ENCODE data around the gene HPCAL1. TPM values are rescaled to one million over a fixed set of nuclear protein-coding genes. Genes with fewer than 3 reads are reported as not detected.

The HPCAL1 gene
- total and polyA plus RNA-seq, 7 experiments from 2014 or later, result 44.9 to 137 (median 89.2) TPM

DNA sequence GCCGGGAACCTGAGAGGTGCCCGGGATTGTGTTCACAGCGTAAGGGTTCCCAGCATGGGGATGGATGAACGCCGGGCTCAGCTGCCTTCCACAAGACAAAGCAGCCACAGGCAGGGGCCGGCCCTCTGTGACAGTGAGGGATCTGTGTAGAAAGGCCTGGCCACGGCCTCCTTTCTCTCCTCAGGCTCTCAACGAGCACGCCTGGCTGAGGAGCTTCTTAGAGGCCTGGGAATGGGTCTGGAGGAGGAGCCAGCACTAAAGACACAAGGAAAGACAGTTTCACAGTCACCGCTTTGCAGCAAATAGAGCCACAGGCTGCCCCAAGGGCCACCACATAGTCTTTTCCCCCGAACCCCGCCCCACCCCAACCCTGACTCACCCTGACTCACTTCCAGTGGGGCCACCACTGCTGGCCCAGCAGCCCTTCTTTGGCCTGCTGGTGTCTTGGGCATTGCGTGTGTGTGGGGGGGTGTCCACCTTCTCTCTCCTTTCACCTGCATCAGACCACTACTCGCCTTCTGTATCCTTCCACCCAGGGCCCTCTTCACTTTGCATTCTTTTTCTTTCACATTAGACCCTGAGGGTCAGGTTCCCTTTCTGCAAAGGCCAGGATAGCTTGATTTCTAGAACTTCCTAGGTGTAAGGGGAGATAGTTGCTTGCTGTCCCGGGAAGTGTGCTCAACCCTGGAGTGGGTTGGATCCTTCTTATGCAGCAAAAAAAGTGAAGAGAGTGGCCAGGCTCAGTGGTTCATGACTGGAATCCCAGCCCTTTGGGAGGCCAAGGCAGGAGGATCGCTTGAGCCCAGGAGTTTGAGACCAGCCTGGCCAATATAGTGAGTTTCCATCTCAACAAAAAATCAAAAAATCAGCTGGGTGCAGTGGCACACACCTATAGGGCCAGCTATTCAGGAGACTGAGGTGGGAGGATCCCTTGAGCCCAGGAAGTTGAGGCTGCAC, 19.3 kb upstream of the HPCAL1 start:
- Mint-ChIP-seq H3K9me3 (peaks cover 0 to 2% (median 0%) of the 10 kb centered on the region in 11 donors), H3K27ac (no peak overlapping the region)
- POLR2A ChIA-PET, result no interaction called here

GRCh38 chr2:10284108-10284870, 18.4 kb upstream of the HPCAL1 start:
- ATAC-seq (no peak), DNase-seq (no peak)
- Histone ChIP-seq H3K36me3 (ENCODE audit: control insufficient read depth in 2 of 3, insufficient read depth in 3 of 3, low read length in 3 of 3) (no peaks in the 10 kb centered on the region), H3K27me3 (ENCODE audit: control insufficient read depth in 2 of 2, insufficient read depth in 2 of 2, low read length in 2 of 2) (no peaks in the 10 kb centered on the region), H3K4me3 (ENCODE audit: low read length) (no peak overlapping the region), H3K4me1 (ENCODE audit: control insufficient read depth in 2 of 2, insufficient read depth in 2 of 2, low read length in 2 of 2) (no peaks in the 10 kb centered on the region), H3K9me3 (ENCODE audit: control insufficient read depth in 2 of 3, low read length in 3 of 3) (no peaks in the 10 kb centered on the region), H3K27ac (ENCODE audit: low read depth, low read length) (no peak overlapping the region)
- peaks cover 0 to under 1% (median 0%) of the 10 kb centered on the region in 11 donors for H3K9me3 Mint-ChIP-seq
- ChIA-PET CTCF (interaction anchor here (0.6 to 1.2 kb wide), 2 partner anchors 8 to 17 kb away, joined by 3 to 4 read pairs; no protein-coding TSS in a partner anchor), POLR2A (interaction anchor here (0.6 kb wide), 1 partner anchor 77 kb away, joined by 3 read pairs; no protein-coding TSS in a partner anchor)
- H3K4me1 Mint-ChIP-seq, result peaks cover 0 to 17% (median 3%) of the 10 kb centered on the region in 7 donors
- H3K4me3 Mint-ChIP-seq, result no peak overlapping the region
- no peak overlapping the region for H3K27ac Mint-ChIP-seq
- peaks cover 0 to 3% (median 0%) of the 10 kb centered on the region in 5 donors for H3K27me3 Mint-ChIP-seq
- H3K36me3 Mint-ChIP-seq, result no peaks in the 10 kb centered on the region
- intact Hi-C loops (cut with micrococcal nuclease), result no loop called here

More for the DNA sequence above, 19.3 kb upstream of the HPCAL1 start:
- Histone ChIP-seq H3K27ac (ENCODE audit: low read depth, low read length) (no peak overlapping the region), H3K9me3 (ENCODE audit: control insufficient read depth in 2 of 3, low read length in 3 of 3) (no peaks in the 10 kb centered on the region), H3K27me3 (ENCODE audit: control insufficient read depth in 2 of 2, insufficient read depth in 2 of 2, low read length in 2 of 2) (no peaks in the 10 kb centered on the region), H3K4me3 (ENCODE audit: low read length) (no peak overlapping the region), H3K36me3 (ENCODE audit: control insufficient read depth in 2 of 3, insufficient read depth in 3 of 3, low read length in 3 of 3) (no peaks in the 10 kb centered on the region), H3K4me1 (ENCODE audit: control insufficient read depth in 2 of 2, insufficient read depth in 2 of 2, low read length in 2 of 2) (no peaks in the 10 kb centered on the region)
- ATAC-seq, result peak; percentile 75
- Mint-ChIP-seq H3K36me3 (no peaks in the 10 kb centered on the region), H3K4me3 (no peak overlapping the region), H3K4me1 (peaks cover 2 to 21% (median 8%) of the 10 kb centered on the region in 7 donors), H3K27me3 (peaks cover 0 to 3% (median 0%) of the 10 kb centered on the region in 5 donors)
- CTCF ChIA-PET, result interaction anchor here (0.6 to 1.2 kb wide), 2 partner anchors 8 to 18 kb away, joined by 3 to 4 read pairs; no protein-coding TSS in a partner anchor
- intact Hi-C loops (cut with micrococcal nuclease), result no loop called here
- no peak for DNase-seq

DNA sequence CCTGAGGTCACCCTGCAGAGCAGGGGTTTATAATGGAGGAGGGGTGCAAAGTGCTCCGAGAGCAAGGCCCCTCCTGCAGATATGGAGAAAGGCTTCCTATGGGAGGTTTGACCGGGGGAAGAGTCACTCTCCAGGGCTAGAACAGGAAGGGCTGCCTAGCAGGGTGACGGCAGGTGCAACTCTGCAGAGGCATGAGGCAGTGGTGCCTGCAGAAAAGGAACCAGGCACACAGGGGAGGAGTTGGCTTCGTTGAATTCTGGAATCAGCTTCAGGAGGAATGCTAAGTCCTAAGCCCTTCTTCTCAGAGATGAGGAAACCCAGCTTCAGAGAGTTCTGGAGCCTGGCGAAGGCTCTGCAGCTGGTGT, 17.5 kb upstream of the HPCAL1 start:
- Mint-ChIP-seq H3K36me3 (no peaks in the 10 kb centered on the region), H3K4me1 (peaks cover 0 to 15% (median 3%) of the 10 kb centered on the region in 7 donors), H3K27ac (no peak overlapping the region), H3K4me3 (no peak overlapping the region), H3K9me3 (no peaks in the 10 kb centered on the region), H3K27me3 (peaks cover 0 to 3% (median 0%) of the 10 kb centered on the region in 5 donors)
- no peak for DNase-seq
- H3K27me3 ChIP-seq (ENCODE audit: control insufficient read depth in 2 of 2, insufficient read depth in 2 of 2, low read length in 2 of 2), result no peaks in the 10 kb centered on the region
- ChIA-PET POLR2A (interaction anchor here (0.6 kb wide), 2 partner anchors 9 to 76 kb away, joined by 3 read pairs; no protein-coding TSS in a partner anchor), CTCF (no interaction called here)
- no peaks in the 10 kb centered on the region for H3K36me3 ChIP-seq (ENCODE audit: control insufficient read depth in 2 of 3, insufficient read depth in 3 of 3, low read length in 3 of 3)
- H3K27ac ChIP-seq (ENCODE audit: low read depth, low read length), result no peak overlapping the region
- peak; percentile 13 for ATAC-seq
- H3K4me1 ChIP-seq (ENCODE audit: control insufficient read depth in 2 of 2, insufficient read depth in 2 of 2, low read length in 2 of 2), result no peaks in the 10 kb centered on the region
- no peaks in the 10 kb centered on the region for H3K9me3 ChIP-seq (ENCODE audit: control insufficient read depth in 2 of 3, low read length in 3 of 3)
- no peak overlapping the region for H3K4me3 ChIP-seq (ENCODE audit: low read length)
- intact Hi-C loops (cut with micrococcal nuclease), result no loop called here

DNA sequence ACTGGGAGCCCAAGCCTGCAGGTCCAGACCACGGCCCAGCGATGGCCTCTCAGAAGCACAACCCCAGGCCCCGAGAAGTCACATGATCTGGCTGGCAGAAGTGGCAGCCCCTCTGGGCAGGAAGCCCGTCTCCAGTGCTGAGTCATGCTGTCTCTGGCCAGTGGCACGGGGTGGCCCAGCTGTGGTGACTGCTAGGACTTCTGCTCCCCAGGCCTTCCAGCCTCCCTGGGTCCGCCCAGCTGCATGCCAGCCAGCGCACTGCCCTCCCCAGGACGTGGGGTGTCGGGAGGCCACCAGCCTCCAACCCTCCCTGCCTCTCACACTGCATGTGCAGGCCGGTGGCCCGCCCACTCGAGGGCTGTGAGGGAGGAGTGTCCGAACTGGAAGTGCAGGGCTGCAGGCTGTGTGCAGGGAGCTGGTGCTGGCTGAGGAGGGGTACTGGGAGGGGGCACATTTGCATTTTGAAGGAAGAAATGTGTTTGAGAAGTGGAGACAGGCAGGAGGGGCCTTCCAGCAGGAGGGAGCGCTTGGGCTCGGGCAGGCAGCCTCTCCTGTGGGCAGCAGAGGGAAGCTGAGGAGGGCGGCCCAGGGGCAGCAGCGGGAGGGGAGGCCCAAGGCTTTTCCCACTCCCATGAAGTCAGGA, 17.0 kb upstream of the HPCAL1 start:
- DNase-seq (no peak), ATAC-seq (peak; percentile 72)
- H3K36me3 ChIP-seq (ENCODE audit: control insufficient read depth in 2 of 3, insufficient read depth in 3 of 3, low read length in 3 of 3), result no peaks in the 10 kb centered on the region
- ChIA-PET POLR2A (interaction anchor here (0.6 to 0.8 kb wide), 2 partner anchors 8 to 10 kb away, joined by 3 read pairs; no protein-coding TSS in a partner anchor), CTCF (no interaction called here)
- H3K27me3 Mint-ChIP-seq, result peaks cover 0 to 3% (median 0%) of the 10 kb centered on the region in 5 donors
- H3K27ac ChIP-seq (ENCODE audit: low read depth, low read length), result no peak overlapping the region
- H3K9me3 ChIP-seq (ENCODE audit: control insufficient read depth in 2 of 3, low read length in 3 of 3), result no peaks in the 10 kb centered on the region
- no peaks in the 10 kb centered on the region for H3K27me3 ChIP-seq (ENCODE audit: control insufficient read depth in 2 of 2, insufficient read depth in 2 of 2, low read length in 2 of 2)
- no peaks in the 10 kb centered on the region for H3K9me3 Mint-ChIP-seq
- H3K4me1 Mint-ChIP-seq, result peaks cover 0 to 15% (median 3%) of the 10 kb centered on the region in 7 donors
- no peak overlapping the region for H3K27ac Mint-ChIP-seq
- no peaks in the 10 kb centered on the region for H3K4me1 ChIP-seq (ENCODE audit: control insufficient read depth in 2 of 2, insufficient read depth in 2 of 2, low read length in 2 of 2)
- no peak overlapping the region for H3K4me3 ChIP-seq (ENCODE audit: low read length)
- H3K4me3 Mint-ChIP-seq, result no peak overlapping the region
- intact Hi-C loops (cut with micrococcal nuclease), result no loop called here
- no peaks in the 10 kb centered on the region for H3K36me3 Mint-ChIP-seq

GRCh38 chr2:10286216-10287037, 16.3 kb upstream of the HPCAL1 start:
- no peak overlapping the region for H3K4me3 Mint-ChIP-seq
- ChIA-PET CTCF (interaction anchor here (1.2 to 1.3 kb wide), 2 partner anchors 15 to 123 kb away, joined by 3 to 5 read pairs; no protein-coding TSS in a partner anchor), POLR2A (interaction anchor here (0.8 kb wide), 1 partner anchor 9 kb away, joined by 3 read pairs; no protein-coding TSS in a partner anchor)
- intact Hi-C loops (cut with micrococcal nuclease), result no loop called here
- Histone ChIP-seq H3K36me3 (ENCODE audit: control insufficient read depth in 2 of 3, insufficient read depth in 3 of 3, low read length in 3 of 3) (no peaks in the 10 kb centered on the region), H3K4me1 (ENCODE audit: control insufficient read depth in 2 of 2, insufficient read depth in 2 of 2, low read length in 2 of 2) (no peaks in the 10 kb centered on the region), H3K4me3 (ENCODE audit: low read length) (no peak overlapping the region), H3K27me3 (ENCODE audit: control insufficient read depth in 2 of 2, insufficient read depth in 2 of 2, low read length in 2 of 2) (no peaks in the 10 kb centered on the region), H3K27ac (ENCODE audit: low read depth, low read length) (no peak overlapping the region), H3K9me3 (ENCODE audit: control insufficient read depth in 2 of 3, low read length in 3 of 3) (no peaks in the 10 kb centered on the region)
- no peaks in the 10 kb centered on the region for H3K9me3 Mint-ChIP-seq
- H3K4me1 Mint-ChIP-seq, result peaks cover 0 to 14% (median 3%) of the 10 kb centered on the region in 7 donors
- no peak for DNase-seq
- peaks cover 0 to 3% (median 0%) of the 10 kb centered on the region in 5 donors for H3K27me3 Mint-ChIP-seq
- ATAC-seq, result no peak
- H3K36me3 Mint-ChIP-seq, result no peaks in the 10 kb centered on the region
- no peak overlapping the region for H3K27ac Mint-ChIP-seq
